HuH-7 (cell line): ENCODE results near the gene TMCO1.
"Not testable (repeated sequence)": the region's sequence is repeated elsewhere in the genome, so short reads cannot be mapped to it uniquely, and the experiment has no call there.

ENCODE experiments used
- DNase-seq: peaks from one replicate; pipeline ENCODE4 v3.0.0; 2011; ENCODE audit warnings: low spot score

The TMCO1 gene, protein sequence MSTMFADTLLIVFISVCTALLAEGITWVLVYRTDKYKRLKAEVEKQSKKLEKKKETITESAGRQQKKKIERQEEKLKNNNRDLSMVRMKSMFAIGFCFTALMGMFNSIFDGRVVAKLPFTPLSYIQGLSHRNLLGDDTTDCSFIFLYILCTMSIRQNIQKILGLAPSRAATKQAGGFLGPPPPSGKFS

GRCh38 chr1:165768513-165769394 is at the start of gene TMCO1:
Gene TMCO1, minus strand, starts transcription at chr1:165768868. Its CDS starts 117 bp downstream, at chr1:165768751.
- peak; percentile 86 for DNase-seq

DNA sequence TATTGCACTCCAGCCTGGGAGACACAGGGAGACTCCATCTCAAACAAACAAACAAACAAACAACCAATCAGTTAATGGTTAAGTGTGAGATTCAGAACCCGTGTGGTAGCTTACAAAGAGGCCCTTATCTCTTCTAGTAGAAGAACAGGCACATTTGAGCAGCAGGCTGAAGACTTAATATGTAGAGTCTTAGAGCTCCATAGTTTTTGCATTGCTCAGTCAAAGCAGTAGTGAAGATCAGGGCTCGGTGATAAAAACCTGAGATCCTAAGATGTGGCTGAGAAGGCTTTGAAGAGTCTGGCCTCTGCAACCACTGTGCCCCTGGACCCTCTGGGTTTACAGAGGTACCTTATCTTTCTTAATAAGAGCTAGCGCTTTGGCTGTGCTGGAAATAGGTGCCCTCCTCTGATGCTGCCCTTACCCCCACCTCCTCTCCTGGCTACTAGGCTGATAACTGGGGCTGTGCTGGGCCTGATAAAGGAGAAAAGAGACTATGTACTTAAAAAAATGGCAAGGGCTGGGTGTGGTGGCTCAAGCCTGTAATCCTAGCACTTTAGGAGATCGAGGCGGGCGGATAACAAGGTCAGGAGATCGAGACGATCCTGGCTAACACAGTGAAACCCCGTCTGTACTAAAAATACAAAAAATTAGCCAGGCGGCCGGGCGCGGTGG is 48.3 kb upstream of the TMCO1 start:
- no peak for DNase-seq

GRCh38 chr1:165816157-165816556 is 47.5 kb upstream of the TMCO1 start:
- no peak for DNase-seq

GRCh38 chr1:165815725-165816124 is 47.1 kb upstream of the TMCO1 start:
- DNase-seq, result no peak

GRCh38 chr1:165807613-165808012 is 38.9 kb upstream of the TMCO1 start:
- DNase-seq, result no peak

DNA sequence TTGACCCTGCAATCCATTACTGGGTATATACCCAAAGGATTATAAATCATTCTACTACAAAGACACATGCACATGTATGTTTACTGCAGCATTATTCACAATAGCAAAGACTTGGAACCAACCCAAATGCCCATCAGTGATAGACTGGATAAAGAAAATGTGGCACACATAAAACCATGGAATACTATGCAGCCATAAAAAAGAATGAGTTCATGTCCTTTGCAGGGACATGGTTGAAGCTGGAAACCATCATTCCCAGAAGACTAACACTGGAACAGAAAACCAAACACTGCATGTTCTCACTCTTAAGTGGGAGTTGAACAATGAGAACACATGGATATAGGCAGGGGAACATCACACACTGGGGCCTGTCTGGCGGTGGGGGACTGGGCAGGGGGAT is 35.8 kb upstream of the TMCO1 start:
- not testable (repeated sequence) for DNase-seq

- DNase-seq, result no peak
These were observed 30.7 kb upstream of the TMCO1 start for GRCh38 chr1:165799387-165799786.

GRCh38 chr1:165795894-165796293 is 27.2 kb upstream of the TMCO1 start:
- DNase-seq, result no peak

DNA sequence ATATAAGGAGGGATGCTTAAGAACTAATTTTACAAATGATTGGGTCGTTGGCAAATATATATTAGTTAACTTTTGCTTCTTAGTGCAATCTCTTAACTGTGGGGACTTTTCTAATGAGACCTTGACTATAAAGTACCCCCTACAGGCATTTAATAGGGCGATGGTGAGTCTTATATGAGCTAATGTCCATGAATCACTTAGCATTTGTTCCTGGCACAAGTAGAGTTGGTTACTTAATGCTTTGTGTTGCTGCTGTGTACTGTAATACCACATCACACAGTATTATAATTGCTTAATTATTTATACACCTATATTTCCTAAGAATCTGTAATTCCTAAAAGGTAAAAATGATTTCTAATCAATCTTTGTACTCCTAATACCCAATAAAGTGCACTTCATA is 25.3 kb upstream of the TMCO1 start:
- DNase-seq, result no peak

GRCh38 chr1:165787741-165788140 is 19.1 kb upstream of the TMCO1 start:
- no peak for DNase-seq

GRCh38 chr1:165783519-165783918 is 14.9 kb upstream of the TMCO1 start:
- DNase-seq, result not testable (repeated sequence)

GRCh38 chr1:165778197-165778596 is 9.5 kb upstream of the TMCO1 start:
- not testable (repeated sequence) for DNase-seq

- DNase-seq, result no peak
These were observed 4.8 kb upstream of the TMCO1 start for GRCh38 chr1:165773324-165773965.

GRCh38 chr1:165772739-165773138 is 4.1 kb upstream of the TMCO1 start:
- no peak for DNase-seq

DNA sequence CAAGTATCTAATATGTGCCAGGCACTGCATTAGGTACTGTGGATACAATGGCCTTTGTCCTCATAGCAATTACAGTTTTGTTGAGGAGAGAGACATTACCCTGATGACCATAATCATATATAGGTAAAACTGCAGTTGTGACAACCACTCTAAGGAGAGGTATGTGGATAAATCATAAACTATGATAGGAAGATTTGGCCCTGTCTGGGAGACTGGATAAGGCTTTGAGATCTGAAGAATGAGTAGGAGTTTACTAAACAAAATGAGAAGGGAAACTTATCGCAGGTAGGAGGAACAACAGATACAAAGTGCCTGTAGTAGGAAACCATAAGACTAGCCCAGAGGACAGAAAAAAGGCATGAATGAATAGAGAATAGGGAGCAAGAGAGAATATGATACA is 4.4 kb downstream of the TMCO1 start:
- DNase-seq, result no peak

- DNase-seq, result no peak
These were observed 5.2 kb downstream of the TMCO1 start for GRCh38 chr1:165763442-165763841.

DNA sequence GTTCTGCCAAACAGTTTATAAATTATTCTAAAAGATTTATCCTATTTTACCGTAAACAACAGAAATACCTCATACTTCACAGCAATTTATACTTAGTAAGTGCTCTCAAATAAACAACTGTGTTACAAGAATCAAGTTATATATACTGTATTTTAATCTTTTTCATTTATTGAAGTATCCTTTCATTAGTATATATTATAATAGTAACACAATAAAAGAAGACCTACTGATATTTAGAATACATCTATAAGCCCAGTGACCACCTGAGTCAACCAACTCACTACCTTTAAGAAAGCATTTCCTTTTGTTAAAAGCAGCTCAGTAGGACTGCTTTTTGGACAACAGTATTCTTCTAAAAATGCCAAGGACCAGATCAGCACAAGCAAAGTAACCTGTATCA is 5.9 kb downstream of the TMCO1 start:
- no peak for DNase-seq

GRCh38 chr1:165759095-165759494 is 9.6 kb downstream of the TMCO1 start:
- no peak for DNase-seq

DNA sequence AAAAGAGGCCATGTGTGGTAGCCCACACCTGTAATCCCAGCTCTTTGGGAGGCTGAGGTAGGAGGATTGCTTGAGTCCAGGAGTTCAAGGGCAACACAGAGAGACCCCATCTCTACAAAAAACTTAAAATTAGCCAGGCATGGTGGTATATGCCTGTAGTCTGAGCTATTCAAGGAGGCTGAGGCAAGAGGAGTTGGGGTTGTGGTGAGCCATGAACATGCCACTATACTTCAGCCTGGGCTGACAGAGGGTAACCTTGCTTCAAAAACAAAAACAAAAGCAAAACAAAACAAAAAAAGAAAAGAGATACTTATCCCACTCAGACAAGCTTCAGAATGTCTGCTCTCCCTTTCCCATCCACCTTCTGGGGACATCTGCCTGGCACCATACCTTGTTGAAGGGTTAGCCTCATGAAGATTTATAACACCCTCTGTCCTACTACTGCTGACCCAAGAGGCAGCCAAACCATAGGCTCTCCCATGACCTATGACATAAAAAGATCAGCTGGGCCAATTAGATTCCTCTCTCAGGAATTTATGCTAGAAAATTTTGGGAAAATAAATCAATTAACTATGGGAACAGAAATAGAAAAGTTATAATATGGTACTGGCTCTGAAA is 13.2 kb downstream of the TMCO1 start:
- DNase-seq, result no peak

DNA sequence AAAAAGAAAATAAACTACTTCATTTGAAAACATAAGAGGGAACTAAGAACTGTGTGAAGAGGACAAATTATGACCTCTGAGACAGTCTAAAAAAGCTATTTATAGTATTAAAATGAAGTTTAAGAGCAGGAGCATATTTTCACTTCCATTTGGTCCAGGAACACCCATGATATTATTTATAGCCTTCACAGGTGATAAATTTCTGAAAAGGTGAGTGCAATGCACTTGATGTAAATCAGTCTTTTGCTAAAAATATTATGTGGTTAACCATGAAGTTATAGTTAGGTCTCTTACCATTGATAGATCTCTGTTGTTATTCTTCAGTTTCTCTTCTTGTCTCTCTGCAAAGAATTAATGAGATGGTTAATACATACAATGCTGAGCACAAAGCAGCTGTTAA is 14.7 kb downstream of the TMCO1 start:
- DNase-seq, result no peak

DNA sequence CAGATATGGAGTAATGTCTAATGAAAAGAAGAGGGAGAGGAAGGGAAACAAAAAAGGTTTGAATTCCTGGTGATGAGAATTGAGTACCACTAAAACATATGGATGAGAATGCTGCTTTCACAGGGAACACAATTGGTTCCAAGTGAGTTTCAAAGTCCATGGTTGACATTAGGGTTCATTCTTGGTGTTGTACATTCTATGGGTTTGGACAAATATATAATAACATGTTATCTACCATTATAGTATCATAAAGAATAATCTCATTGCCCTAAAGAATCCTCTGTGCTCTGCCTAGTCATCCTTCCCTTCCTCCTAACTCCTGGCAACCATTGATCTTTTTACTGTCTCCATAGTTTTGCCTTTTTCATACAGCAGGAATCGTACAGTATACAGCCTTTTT is 20.1 kb downstream of the TMCO1 start:
- no peak for DNase-seq
